Measurements from ENCODE around the gene OSBPL2. TPM values are rescaled to one million over a fixed set of nuclear protein-coding genes. Genes with fewer than 3 reads are reported as not detected.

Gene OSBPL2
- total RNA-seq, 1 experiment from 2014 or later, result 36.9 TPM

DNA sequence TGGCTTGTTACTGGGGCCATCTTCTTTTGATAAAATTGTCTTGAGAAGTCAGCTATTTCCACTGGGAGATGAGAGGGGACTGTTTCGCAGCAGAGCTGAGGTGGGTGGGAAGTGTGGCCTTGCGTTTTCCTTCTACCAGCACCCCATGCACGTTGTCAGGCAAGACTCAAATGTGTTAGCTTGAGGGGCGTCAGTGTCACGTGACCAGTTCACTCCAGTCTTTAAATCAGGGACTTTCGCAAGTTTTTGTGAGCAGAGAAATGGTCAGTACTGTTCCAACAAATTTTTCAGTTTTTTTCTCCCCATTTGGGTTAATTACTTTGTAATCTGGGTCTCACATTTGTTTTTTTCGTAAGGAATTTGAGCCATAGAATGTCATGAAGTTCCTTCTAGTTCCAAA lies 43.8 kb downstream of the OSBPL2 start:
- DNase-seq (ENCODE audit: low read depth, low spot score) (no peak), ATAC-seq (no peak)
- BruUV-seq (replicated peaks), result no TSS peak
- Histone ChIP-seq H3K79me2 (ENCODE audit: insufficient read depth, low read length) (no peaks in the 10 kb centered on the region), H2AFZ (ENCODE audit: low read depth, low read length, poor library complexity, severe bottlenecking) (no peak overlapping the region), H3K4me1 (ENCODE audit: control insufficient read depth in 1 of 2, insufficient read depth in 2 of 2, low read length in 2 of 2) (no peaks in the 10 kb centered on the region), H4K20me1 (ENCODE audit: insufficient read depth) (no peaks in the 10 kb centered on the region), H3K9ac (ENCODE audit: low read length) (no peak overlapping the region), H3K9me3 (ENCODE audit: control insufficient read depth in 1 of 2, insufficient read depth in 1 of 2, low read depth in 1 of 2, low read length in 2 of 2) (no peaks in the 10 kb centered on the region), H3K27ac (ENCODE audit: low read depth, low read length) (no peak overlapping the region), H3K27me3 (ENCODE audit: insufficient read depth, low read length) (no peaks in the 10 kb centered on the region), H3K4me3 (replicated peaks in 1 of 2; ENCODE audit: low read depth in 1 of 2, low read length in 2 of 2) (no peak overlapping the region), H3K9me2 (ENCODE audit: insufficient read depth) (no peaks in the 10 kb centered on the region), H3K36me3 (ENCODE audit: control insufficient read depth in 1 of 2, insufficient read depth in 2 of 2, low read length in 2 of 2) (peaks cover 3 to 12% of the 10 kb centered on the region in 2 experiments; a peak in 2 of 4 replicates), H3K4me2 (ENCODE audit: low read length) (no peak overlapping the region)
- ChIA-PET RAD21 (ENCODE audit: low non-redundant PET in 1 of 2, low total read pairs in 2 of 2, uncharacterized antibody in 2 of 2, unreplicated experiment in 2 of 2) (no interaction called here), CTCF (no interaction called here), POLR2A (no interaction called here)
- TF ChIP-seq EZH2phosphoT487 (IDR thresholded peaks at IDR 0.05; ENCODE audit: borderline replicate concordance) (no peak), TCF7L2 (IDR thresholded peaks at IDR 0.05; ENCODE audit: borderline replicate concordance, extremely low read depth, insufficient read depth, insufficient read length) (no peak), FOSL1 (IDR thresholded peaks at IDR 0.05; ENCODE audit: low read depth) (no peak), CEBPB (IDR thresholded peaks at IDR 0.05; ENCODE audit: low read depth) (no peak), ELF1 (IDR thresholded peaks at IDR 0.05; ENCODE audit: borderline replicate concordance, low read depth) (no peak), SRF (IDR thresholded peaks at IDR 0.05; ENCODE audit: low read depth) (no peak), POLR2A (IDR thresholded peaks at IDR 0.05; ENCODE audit: borderline replicate concordance, extremely low read depth, insufficient read depth, insufficient read length) (no peak), SIN3A (IDR thresholded peaks at IDR 0.05; ENCODE audit: low read depth) (no peak), POLR2AphosphoS5 (IDR thresholded peaks at IDR 0.05; ENCODE audit: low read depth, low read length) (no peak), ZFX (IDR thresholded peaks at IDR 0.05) (no peak), RAD21 (IDR thresholded peaks at IDR 0.05; ENCODE audit: low read depth) (no peak), SP1 (IDR thresholded peaks at IDR 0.05; ENCODE audit: low read depth) (no peak), EZH2 (IDR thresholded peaks at IDR 0.05) (no peak), REST (IDR thresholded peaks at IDR 0.05; ENCODE audit: low read depth) (no peak)
- TF ChIP-seq, protein P1, sequence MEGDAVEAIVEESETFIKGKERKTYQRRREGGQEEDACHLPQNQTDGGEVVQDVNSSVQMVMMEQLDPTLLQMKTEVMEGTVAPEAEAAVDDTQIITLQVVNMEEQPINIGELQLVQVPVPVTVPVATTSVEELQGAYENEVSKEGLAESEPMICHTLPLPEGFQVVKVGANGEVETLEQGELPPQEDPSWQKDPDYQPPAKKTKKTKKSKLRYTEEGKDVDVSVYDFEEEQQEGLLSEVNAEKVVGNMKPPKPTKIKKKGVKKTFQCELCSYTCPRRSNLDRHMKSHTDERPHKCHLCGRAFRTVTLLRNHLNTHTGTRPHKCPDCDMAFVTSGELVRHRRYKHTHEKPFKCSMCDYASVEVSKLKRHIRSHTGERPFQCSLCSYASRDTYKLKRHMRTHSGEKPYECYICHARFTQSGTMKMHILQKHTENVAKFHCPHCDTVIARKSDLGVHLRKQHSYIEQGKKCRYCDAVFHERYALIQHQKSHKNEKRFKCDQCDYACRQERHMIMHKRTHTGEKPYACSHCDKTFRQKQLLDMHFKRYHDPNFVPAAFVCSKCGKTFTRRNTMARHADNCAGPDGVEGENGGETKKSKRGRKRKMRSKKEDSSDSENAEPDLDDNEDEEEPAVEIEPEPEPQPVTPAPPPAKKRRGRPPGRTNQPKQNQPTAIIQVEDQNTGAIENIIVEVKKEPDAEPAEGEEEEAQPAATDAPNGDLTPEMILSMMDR (IDR thresholded peaks at IDR 0.05 in 2 of 3, conservative IDR thresholded peaks at IDR 0.05 in 1 of 3; ENCODE audit: borderline replicate concordance in 1 of 3, insufficient read depth in 1 of 3, low read depth in 2 of 3, low read length in 2 of 3), result no peak
- TF ChIP-seq, protein P2, sequence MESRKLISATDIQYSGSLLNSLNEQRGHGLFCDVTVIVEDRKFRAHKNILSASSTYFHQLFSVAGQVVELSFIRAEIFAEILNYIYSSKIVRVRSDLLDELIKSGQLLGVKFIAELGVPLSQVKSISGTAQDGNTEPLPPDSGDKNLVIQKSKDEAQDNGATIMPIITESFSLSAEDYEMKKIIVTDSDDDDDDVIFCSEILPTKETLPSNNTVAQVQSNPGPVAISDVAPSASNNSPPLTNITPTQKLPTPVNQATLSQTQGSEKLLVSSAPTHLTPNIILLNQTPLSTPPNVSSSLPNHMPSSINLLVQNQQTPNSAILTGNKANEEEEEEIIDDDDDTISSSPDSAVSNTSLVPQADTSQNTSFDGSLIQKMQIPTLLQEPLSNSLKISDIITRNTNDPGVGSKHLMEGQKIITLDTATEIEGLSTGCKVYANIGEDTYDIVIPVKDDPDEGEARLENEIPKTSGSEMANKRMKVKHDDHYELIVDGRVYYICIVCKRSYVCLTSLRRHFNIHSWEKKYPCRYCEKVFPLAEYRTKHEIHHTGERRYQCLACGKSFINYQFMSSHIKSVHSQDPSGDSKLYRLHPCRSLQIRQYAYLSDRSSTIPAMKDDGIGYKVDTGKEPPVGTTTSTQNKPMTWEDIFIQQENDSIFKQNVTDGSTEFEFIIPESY (IDR thresholded peaks at IDR 0.05; ENCODE audit: extremely low read depth, insufficient replicate concordance, low read length), result no peak
- TF ChIP-seq, protein P3, sequence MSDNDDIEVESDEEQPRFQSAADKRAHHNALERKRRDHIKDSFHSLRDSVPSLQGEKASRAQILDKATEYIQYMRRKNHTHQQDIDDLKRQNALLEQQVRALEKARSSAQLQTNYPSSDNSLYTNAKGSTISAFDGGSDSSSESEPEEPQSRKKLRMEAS (IDR thresholded peaks at IDR 0.05), result no peak
- TF ChIP-seq, protein P4, sequence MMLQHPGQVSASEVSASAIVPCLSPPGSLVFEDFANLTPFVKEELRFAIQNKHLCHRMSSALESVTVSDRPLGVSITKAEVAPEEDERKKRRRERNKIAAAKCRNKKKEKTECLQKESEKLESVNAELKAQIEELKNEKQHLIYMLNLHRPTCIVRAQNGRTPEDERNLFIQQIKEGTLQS (IDR thresholded peaks at IDR 0.05), result no peak
- intact Hi-C loops (cut with micrococcal nuclease), result no loop called here

Measured in HCT116 (cell line).